Esophagus squamous epithelium (tissue), 4 donors: ENCODE data around the gene VAV3.
"Not testable (repeated sequence)": the region's sequence is repeated elsewhere in the genome, so short reads cannot be mapped to it uniquely, and the experiment has no call there.

Experiments used
- CTCF ChIP-seq, 6 experiments: fragments of 450-650 bp in 4 of 6; fragments of 200-600 bp in 2 of 6; sonication (generic) in 2 of 6; IDR thresholded peaks; one replicate each; pipeline ENCODE4 v1.5.1; 2016 to 2019; ENCODE audit warnings: antibody characterized with exemption in 6 of 6, mild to moderate bottlenecking in 4 of 6, moderate library complexity in 4 of 6
- POLR2A ChIP-seq, 4 donors: fragments of 450-650 bp; IDR thresholded peaks; one replicate each; pipeline ENCODE4 v1.6.1; 2017; ENCODE audit warnings: antibody characterized with exemption in 4 of 4, mild to moderate bottlenecking in 4 of 4, moderate library complexity in 3 of 4

- TF ChIP-seq CTCF, POLR2A (IDR thresholded peaks at IDR 0.05): not testable (repeated sequence)
These were observed 231.6 kb downstream of the VAV3 start for GRCh38 chr1:107733401-107733800.
